ENCODE measurements around the gene ICAM3.

Gene ICAM3

DNA sequence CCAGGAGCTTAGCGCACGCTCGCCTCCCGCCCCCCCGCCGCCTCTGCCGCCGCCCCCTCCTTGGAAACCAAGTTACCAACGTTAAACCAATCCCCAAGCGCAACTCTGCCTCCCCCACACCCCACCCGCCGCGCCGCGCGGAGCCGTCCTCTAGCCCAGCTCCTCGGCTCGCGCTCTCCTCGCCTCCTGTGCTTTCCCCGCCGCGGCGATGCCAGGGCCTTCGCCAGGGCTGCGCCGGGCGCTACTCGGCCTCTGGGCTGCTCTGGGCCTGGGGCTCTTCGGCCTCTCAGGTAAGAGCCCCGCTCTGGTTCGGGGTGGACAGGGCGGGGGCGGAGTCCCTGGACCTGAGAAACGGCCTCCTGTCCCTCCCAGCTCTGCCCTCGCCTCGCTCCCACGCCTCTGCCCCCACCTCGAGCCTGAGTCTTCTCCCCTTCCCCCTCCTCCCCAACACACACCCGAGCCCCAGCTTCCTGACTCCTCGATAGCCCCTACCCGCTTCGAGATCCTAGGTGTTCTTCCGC lies 49.5 kb downstream of the ICAM3 start, which contains the start of gene ICAM5:
Gene ICAM5, plus strand, starts transcription at position 117 of the 521 bp plus-strand sequence. Its CDS starts 92 bp downstream, at position 209.
- Histone ChIP-seq H3K79me2 (ENCODE audit: control insufficient read depth, insufficient read depth, low read length, poor library complexity) (no peaks in the 10 kb centered on the region), H2BK120ac (ENCODE audit: insufficient read depth, low read length, poor library complexity) (no peak within 1 kb of the TSS), H3K27ac (ENCODE audit: low read depth, low read length) (no peak within 1 kb of the TSS), H3K9me3 (ENCODE audit: insufficient read depth, low read depth, low read length) (peaks cover 43% of the 10 kb centered on the region), H3K4me1 (ENCODE audit: control insufficient read depth in 1 of 2, insufficient read depth in 2 of 2, low read length in 2 of 2) (peaks cover 17 to 24% of the 10 kb centered on the region in 2 experiments), H2BK5ac (ENCODE audit: low read depth, low read length, poor library complexity) (no peak within 1 kb of the TSS), H3K4me3 (ENCODE audit: low read depth, low read length) (no peak within 1 kb of the TSS), H3K9ac (ENCODE audit: low read length) (no peak within 1 kb of the TSS), H3K4me2 (ENCODE audit: low read length) (peak within 1 kb of the TSS; percentile 46), H2BK12ac (ENCODE audit: low read length) (no peak within 1 kb of the TSS), H3K23ac (ENCODE audit: low read length) (no peak within 1 kb of the TSS), H3K79me1 (ENCODE audit: low read length) (no peaks in the 10 kb centered on the region), H2AFZ (ENCODE audit: insufficient read depth, low read length, poor library complexity) (peak within 1 kb of the TSS; percentile 27), H4K91ac (ENCODE audit: low read depth, low read length) (no peak within 1 kb of the TSS), H3K27me3 (ENCODE audit: insufficient read depth, low read length) (peaks cover 81% of the 10 kb centered on the region), H3K18ac (ENCODE audit: low read length) (no peak within 1 kb of the TSS), H4K8ac (ENCODE audit: low read depth, low read length) (no peak within 1 kb of the TSS), H3K4ac (ENCODE audit: low read depth, low read length) (no peak within 1 kb of the TSS), H3K14ac (ENCODE audit: low read length) (no peak within 1 kb of the TSS), H4K12ac (ENCODE audit: low read depth, low read length) (no peak within 1 kb of the TSS), H3K36me3 (ENCODE audit: control insufficient read depth in 1 of 2, insufficient read depth in 2 of 2, low read length in 2 of 2) (peaks cover 0 to 2% of the 10 kb centered on the region in 2 experiments), H2AK5ac (ENCODE audit: low read length) (no peak within 1 kb of the TSS)
- WGBS (ENCODE audit: extremely low coverage, insufficient coverage, insufficient read length) = no CpG with 5 or more reads among the region's 45 CpGs
- DNase-seq = peak in 1 of 2 donors; percentile 26

DNA sequence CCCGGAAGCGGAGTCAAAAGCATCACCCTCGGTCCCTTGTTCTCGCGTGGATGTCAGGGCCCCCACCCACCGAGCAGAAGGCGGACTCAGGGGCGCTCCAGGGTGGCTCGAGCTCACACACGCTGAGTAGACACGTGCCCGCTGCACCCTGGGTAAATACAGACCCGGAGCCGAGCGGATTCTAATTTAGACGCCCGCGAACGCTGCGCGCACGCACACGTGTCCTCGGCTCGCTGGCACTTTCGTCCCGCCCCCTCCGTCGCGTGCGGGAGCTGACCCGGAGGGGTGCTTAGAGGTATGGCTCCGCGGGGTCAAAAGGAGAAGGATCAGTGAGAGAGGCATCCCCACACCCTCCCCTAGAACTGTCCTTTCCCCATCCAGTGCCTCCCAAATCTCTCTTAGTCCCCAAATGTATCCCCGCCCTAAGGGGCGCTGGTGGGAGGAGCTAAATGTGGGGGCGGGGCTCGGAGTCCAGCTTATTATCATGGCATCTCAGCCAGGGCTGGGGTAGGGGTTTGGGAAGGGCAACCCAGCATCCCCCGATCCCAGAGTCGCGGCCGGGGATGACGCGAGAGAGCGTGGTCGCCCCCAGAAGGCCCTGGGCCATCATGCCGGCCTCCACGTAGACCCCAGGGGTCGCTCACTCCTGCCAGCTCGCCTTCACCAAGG lies 50.1 kb downstream of the ICAM3 start:
- Histone ChIP-seq H4K8ac (ENCODE audit: low read depth, low read length) (no peak overlapping the region), H2BK120ac (ENCODE audit: insufficient read depth, low read length, poor library complexity) (no peak overlapping the region), H3K4me2 (ENCODE audit: low read length) (peak overlapping the region; percentile 46), H3K27ac (ENCODE audit: low read depth, low read length) (no peak overlapping the region), H3K14ac (ENCODE audit: low read length) (no peak overlapping the region), H3K4me1 (ENCODE audit: control insufficient read depth in 1 of 2, insufficient read depth in 2 of 2, low read length in 2 of 2) (peaks cover 17 to 24% of the 10 kb centered on the region in 2 experiments), H2AK5ac (ENCODE audit: low read length) (no peak overlapping the region), H3K79me2 (ENCODE audit: control insufficient read depth, insufficient read depth, low read length, poor library complexity) (no peaks in the 10 kb centered on the region), H2AFZ (ENCODE audit: insufficient read depth, low read length, poor library complexity) (peak overlapping the region; percentile 27), H4K91ac (ENCODE audit: low read depth, low read length) (no peak overlapping the region), H3K23ac (ENCODE audit: low read length) (no peak overlapping the region), H2BK12ac (ENCODE audit: low read length) (no peak overlapping the region), H3K9me3 (ENCODE audit: insufficient read depth, low read depth, low read length) (peaks cover 40% of the 10 kb centered on the region), H3K4me3 (ENCODE audit: low read depth, low read length) (no peak overlapping the region), H3K79me1 (ENCODE audit: low read length) (no peaks in the 10 kb centered on the region), H3K9ac (ENCODE audit: low read length) (no peak overlapping the region), H3K18ac (ENCODE audit: low read length) (no peak overlapping the region), H3K4ac (ENCODE audit: low read depth, low read length) (no peak overlapping the region), H4K12ac (ENCODE audit: low read depth, low read length) (no peak overlapping the region), H3K36me3 (ENCODE audit: control insufficient read depth in 1 of 2, insufficient read depth in 2 of 2, low read length in 2 of 2) (peaks cover 0 to 2% of the 10 kb centered on the region in 2 experiments), H2BK5ac (ENCODE audit: low read depth, low read length, poor library complexity) (no peak overlapping the region), H3K27me3 (ENCODE audit: insufficient read depth, low read length) (peaks cover 75% of the 10 kb centered on the region)
- no CpG with 5 or more reads among the region's 50 CpGs for WGBS (ENCODE audit: extremely low coverage, insufficient coverage, insufficient read length)
- DNase-seq = peak in 1 of 2 donors; percentile 60

DNA sequence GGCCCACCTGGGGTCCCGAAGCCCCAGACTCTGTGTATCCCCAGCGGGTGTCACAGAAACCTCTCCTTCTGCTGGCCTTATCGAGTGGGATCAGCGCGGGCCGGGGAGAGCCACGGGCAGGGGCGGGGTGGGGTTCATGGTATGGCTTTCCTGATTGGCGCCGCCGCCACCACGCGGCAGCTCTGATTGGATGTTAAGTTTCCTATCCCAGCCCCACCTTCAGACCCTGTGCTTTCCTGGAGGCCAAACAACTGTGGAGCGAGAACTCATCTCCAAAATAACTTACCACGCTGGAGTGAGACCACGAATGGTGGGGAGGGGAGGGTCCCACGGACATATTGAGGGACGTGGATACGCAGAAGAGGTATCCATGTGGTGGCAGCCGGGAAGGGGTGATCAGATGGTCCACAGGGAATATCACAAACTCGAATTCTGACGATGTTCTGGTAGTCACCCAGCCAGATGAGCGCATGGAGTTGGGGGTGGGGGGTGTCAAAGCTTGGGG lies 50.7 kb downstream of the ICAM3 start:
- Histone ChIP-seq H3K18ac (ENCODE audit: low read length) (no peak overlapping the region), H3K9me3 (ENCODE audit: insufficient read depth, low read depth, low read length) (peaks cover 35% of the 10 kb centered on the region), H3K4ac (ENCODE audit: low read depth, low read length) (no peak overlapping the region), H3K27me3 (ENCODE audit: insufficient read depth, low read length) (peaks cover 69% of the 10 kb centered on the region), H3K23ac (ENCODE audit: low read length) (no peak overlapping the region), H3K4me2 (ENCODE audit: low read length) (peak overlapping the region; percentile 46), H2BK120ac (ENCODE audit: insufficient read depth, low read length, poor library complexity) (no peak overlapping the region), H2AK5ac (ENCODE audit: low read length) (no peak overlapping the region), H3K9ac (ENCODE audit: low read length) (no peak overlapping the region), H3K4me3 (ENCODE audit: low read depth, low read length) (no peak overlapping the region), H3K79me1 (ENCODE audit: low read length) (no peaks in the 10 kb centered on the region), H3K79me2 (ENCODE audit: control insufficient read depth, insufficient read depth, low read length, poor library complexity) (no peaks in the 10 kb centered on the region), H3K4me1 (ENCODE audit: control insufficient read depth in 1 of 2, insufficient read depth in 2 of 2, low read length in 2 of 2) (peaks cover 17 to 24% of the 10 kb centered on the region in 2 experiments), H3K36me3 (ENCODE audit: control insufficient read depth in 1 of 2, insufficient read depth in 2 of 2, low read length in 2 of 2) (peaks cover 0 to 2% of the 10 kb centered on the region in 2 experiments), H4K12ac (ENCODE audit: low read depth, low read length) (no peak overlapping the region), H3K27ac (ENCODE audit: low read depth, low read length) (no peak overlapping the region), H2BK5ac (ENCODE audit: low read depth, low read length, poor library complexity) (no peak overlapping the region), H3K14ac (ENCODE audit: low read length) (no peak overlapping the region), H2BK12ac (ENCODE audit: low read length) (no peak overlapping the region), H4K8ac (ENCODE audit: low read depth, low read length) (no peak overlapping the region), H4K91ac (ENCODE audit: low read depth, low read length) (no peak overlapping the region), H2AFZ (ENCODE audit: insufficient read depth, low read length, poor library complexity) (peak overlapping the region; percentile 27)
- DNase-seq = peak in 1 of 2 donors; percentile 39
- no CpG with 5 or more reads among the region's 23 CpGs for WGBS (ENCODE audit: extremely low coverage, insufficient coverage, insufficient read length)

DNA sequence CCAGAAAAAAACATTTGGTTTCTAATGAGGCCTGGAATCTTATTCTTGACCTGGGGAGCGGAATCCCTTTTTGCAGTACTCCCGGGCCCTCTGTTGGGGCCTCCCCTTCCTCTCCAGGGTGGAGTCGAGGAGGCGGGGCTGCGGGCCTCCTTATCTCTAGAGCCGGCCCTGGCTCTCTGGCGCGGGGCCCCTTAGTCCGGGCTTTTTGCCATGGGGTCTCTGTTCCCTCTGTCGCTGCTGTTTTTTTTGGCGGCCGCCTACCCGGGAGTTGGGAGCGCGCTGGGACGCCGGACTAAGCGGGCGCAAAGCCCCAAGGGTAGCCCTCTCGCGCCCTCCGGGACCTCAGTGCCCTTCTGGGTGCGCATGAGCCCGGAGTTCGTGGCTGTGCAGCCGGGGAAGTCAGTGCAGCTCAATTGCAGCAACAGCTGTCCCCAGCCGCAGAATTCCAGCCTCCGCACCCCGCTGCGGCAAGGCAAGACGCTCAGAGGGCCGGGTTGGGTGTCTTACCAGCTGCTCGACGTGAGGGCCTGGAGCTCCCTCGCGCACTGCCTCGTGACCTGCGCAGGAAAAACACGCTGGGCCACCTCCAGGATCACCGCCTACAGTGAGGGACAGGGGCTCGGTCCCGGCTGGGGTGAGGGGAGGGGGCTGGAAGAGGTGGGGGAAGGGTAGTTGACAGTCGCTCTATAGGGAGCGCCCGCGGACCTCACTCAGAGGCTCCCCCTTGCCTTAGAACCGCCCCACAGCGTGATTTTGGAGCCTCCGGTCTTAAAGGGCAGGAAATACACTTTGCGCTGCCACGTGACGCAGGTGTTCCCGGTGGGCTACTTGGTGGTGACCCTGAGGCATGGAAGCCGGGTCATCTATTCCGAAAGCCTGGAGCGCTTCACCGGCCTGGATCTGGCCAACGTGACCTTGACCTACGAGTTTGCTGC lies 52.4 kb downstream of the ICAM3 start, which contains the start of gene ICAM4:
Gene ICAM4, plus strand, starts transcription at position 153 of the 935 bp plus-strand sequence. Its CDS starts 58 bp downstream, at position 211.
- H3K18ac ChIP-seq (ENCODE audit: low read length) = no peak within 1 kb of the TSS
- H3K79me1 ChIP-seq (ENCODE audit: low read length) = no peaks in the 10 kb centered on the region
- no peak within 1 kb of the TSS for H4K8ac ChIP-seq (ENCODE audit: low read depth, low read length)
- no peak within 1 kb of the TSS for H2BK12ac ChIP-seq (ENCODE audit: low read length)
- H3K4me2 ChIP-seq (ENCODE audit: low read length) = no peak within 1 kb of the TSS
- DNase-seq = peak in 1 of 2 donors; percentile 35
- H3K27ac ChIP-seq (ENCODE audit: low read depth, low read length) = no peak within 1 kb of the TSS
- peak within 1 kb of the TSS; percentile 62 for H3K4me3 ChIP-seq (ENCODE audit: low read depth, low read length)
- H3K9me3 ChIP-seq (ENCODE audit: insufficient read depth, low read depth, low read length) = peaks cover 21% of the 10 kb centered on the region
- no peak within 1 kb of the TSS for H3K4ac ChIP-seq (ENCODE audit: low read depth, low read length)
- no peak within 1 kb of the TSS for H3K14ac ChIP-seq (ENCODE audit: low read length)
- H2AFZ ChIP-seq (ENCODE audit: insufficient read depth, low read length, poor library complexity) = no peak within 1 kb of the TSS
- no peak within 1 kb of the TSS for H3K9ac ChIP-seq (ENCODE audit: low read length)
- H2AK5ac ChIP-seq (ENCODE audit: low read length) = no peak within 1 kb of the TSS
- H3K23ac ChIP-seq (ENCODE audit: low read length) = no peak within 1 kb of the TSS
- H2BK5ac ChIP-seq (ENCODE audit: low read depth, low read length, poor library complexity) = no peak within 1 kb of the TSS
- no peak within 1 kb of the TSS for H4K91ac ChIP-seq (ENCODE audit: low read depth, low read length)
- H3K4me1 ChIP-seq (ENCODE audit: control insufficient read depth in 1 of 2, insufficient read depth in 2 of 2, low read length in 2 of 2) = peaks cover 12 to 17% of the 10 kb centered on the region in 2 experiments
- H3K36me3 ChIP-seq (ENCODE audit: control insufficient read depth in 1 of 2, insufficient read depth in 2 of 2, low read length in 2 of 2) = peaks cover 0 to 2% of the 10 kb centered on the region in 2 experiments
- WGBS (ENCODE audit: extremely low coverage, insufficient coverage, insufficient read length) = no CpG with 5 or more reads among the region's 59 CpGs
- H4K12ac ChIP-seq (ENCODE audit: low read depth, low read length) = no peak within 1 kb of the TSS
- peaks cover 53% of the 10 kb centered on the region for H3K27me3 ChIP-seq (ENCODE audit: insufficient read depth, low read length)
- no peak within 1 kb of the TSS for H2BK120ac ChIP-seq (ENCODE audit: insufficient read depth, low read length, poor library complexity)
- no peaks in the 10 kb centered on the region for H3K79me2 ChIP-seq (ENCODE audit: control insufficient read depth, insufficient read depth, low read length, poor library complexity)

All from trophoblast cell (in vitro differentiated cells and primary cell).